ENCODE results near the gene RTBDN.

Gene RTBDN

DNA sequence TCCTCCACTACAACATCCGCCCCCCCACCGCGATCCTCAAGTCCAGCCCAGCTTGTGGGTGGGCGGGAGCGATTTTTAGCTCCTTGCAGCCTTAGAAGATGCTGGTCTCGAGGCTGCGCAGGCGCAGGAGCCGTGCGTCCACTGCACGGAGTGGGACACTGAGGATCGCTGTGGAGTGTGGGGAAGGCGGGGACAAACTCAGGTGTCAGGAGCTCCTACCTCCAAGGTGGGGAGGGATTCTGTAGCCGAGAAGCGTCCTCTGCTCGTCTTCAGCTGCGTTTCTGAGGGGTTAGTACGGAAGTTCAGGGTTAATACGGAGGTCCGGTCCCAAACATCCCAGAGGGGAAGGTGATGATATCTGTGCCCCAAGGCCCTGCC lies at the start of gene RTBDN:
TSS of gene RTBDN (minus strand) at position 14 of the 378 bp plus-strand sequence. CDS start 4,600 bp downstream, outside the sequence.
- DNase-seq: no peak

DNA sequence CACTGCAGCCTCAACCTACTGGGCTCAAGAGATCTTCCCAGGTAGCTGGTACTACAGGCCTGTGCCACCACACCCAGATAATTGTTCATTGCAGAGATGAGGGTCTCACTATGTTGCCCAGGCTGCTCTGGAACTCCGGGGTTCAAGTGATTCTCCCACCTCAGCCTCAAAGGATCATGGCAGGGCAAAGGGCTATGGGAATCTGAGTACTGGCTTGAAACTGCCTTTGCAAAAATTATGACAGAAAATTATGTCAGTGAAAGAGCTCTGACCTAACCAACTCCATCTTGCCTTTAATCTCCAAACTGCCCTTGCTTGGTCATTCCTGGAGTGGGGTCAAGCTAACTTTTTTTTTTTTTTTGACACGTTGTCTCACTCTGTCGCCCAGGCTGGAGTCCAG lies 48.2 kb upstream of the RTBDN start:
- no peak for DNase-seq

DNA sequence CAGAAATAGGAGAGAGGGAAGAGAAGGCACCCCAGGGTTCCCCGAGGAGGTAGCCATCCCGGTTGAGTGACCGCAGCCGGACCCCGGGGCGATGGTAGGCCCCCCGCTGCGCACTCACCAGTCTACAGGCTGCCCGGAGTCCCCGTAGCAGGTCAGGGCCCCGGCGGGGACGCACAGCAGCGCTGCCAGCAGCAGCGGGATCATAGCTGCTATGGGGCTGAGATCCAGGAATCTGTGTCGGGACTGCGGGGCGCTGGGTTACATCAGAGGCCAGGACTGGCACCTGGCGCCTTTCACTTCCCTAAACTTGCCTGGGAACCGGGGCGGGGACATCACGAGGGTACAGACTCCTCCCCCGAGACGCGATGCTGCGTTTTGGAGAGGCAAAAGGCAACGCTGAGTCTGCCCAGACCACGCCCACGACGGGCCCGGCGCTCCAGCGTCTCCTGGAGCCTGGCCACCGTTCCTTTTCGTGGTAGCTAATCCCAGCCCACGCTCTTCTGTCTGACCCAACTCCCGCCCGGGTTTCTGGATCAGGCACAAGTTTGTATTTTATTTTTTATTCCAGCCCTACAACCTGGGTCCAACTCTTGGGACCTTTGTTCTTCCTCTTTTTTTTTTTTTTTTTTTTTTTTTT lies 46.9 kb upstream of the RTBDN start, which contains the start of gene DNASE2:
TSS of gene DNASE2 (minus strand) at position 278 of the 637 bp plus-strand sequence. CDS start at position 204, 74 bp downstream.
- peak; percentile 94 for DNase-seq

DNA sequence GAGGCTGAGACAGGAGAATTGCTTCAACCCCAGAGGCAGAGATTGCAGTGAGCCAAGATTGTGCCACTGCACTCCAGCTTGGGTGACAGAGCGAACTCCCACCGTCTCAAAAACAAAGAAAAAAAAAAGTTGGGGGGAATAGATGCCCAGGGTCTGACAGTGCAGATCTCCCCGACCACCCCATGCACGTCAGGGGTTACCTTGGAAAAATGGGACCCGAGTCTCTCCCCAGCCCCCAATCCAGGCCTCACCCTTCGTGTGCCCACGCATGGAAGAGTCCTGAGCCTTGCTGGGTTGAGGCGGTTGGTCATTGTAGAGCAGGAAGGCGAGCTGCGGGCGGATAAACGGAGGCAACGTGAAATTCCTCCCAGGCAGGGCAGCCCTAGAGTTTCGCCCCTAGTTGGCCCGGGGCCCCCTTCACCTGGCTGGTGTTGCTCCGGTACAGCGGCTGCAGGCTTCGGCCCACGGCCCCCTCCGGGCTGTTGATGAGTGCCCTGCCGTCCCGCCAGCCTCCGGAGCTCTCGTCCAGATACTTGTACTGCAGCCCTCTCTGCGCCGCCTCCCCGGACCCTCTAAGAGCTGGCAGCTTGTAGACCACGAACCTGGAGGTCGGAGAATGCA lies 46.3 kb upstream of the RTBDN start:
- no peak for DNase-seq

DNA sequence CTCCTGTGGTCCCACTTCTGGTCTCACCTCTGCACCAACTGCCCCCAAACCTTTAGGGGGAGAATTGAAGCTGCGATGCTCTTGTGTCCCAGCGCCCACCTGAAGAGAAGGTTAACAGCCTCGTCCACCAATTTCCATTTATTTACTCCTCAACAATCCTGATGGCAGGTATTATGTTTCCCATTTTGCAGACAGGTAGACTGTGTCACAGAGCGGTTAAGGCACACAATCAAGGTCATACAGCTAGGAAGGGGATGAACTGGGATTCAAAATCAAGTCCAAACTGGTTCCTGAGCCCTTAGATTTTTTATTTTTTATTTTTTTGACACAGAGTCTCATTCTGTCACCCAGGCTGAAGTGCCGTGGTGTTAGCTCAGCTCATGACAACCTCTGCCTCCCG lies 40.7 kb upstream of the RTBDN start:
- DNase-seq: no peak

DNA sequence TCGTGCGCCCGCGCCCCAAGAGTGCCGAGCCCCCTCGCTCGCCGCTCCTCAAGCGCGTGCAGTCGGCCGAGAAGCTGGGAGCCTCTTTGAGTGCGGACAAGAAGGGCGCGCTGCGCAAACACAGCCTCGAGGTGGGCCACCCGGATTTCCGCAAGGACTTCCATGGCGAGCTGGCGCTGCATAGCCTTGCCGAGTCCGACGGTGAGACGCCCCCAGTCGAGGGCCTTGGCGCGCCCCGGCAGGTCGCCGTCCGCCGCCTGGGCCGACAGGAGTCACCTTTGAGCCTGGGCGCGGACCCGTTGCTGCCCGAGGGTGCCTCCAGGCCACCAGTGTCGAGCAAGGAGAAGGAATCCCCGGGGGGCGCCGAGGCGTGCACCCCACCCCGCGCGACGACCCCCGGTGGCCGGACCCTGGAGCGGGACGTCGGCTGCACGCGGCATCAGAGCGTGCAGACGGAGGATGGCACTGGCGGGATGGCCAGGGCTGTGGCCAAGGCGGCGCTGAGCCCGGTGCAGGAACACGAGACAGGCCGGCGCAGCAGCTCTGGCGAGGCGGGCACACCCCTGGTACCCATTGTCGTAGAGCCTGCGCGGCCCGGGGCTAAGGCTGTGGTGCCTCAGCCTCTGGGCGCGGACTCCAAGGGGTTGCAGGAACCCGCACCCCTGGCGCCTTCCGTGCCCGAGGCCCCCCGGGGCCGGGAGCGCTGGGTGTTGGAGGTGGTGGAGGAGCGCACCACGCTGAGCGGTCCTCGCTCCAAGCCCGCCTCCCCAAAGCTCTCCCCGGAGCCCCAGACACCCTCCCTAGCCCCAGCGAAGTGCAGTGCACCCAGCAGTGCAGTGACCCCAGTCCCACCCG lies 39.7 kb upstream of the RTBDN start:
- no peak for DNase-seq

DNA sequence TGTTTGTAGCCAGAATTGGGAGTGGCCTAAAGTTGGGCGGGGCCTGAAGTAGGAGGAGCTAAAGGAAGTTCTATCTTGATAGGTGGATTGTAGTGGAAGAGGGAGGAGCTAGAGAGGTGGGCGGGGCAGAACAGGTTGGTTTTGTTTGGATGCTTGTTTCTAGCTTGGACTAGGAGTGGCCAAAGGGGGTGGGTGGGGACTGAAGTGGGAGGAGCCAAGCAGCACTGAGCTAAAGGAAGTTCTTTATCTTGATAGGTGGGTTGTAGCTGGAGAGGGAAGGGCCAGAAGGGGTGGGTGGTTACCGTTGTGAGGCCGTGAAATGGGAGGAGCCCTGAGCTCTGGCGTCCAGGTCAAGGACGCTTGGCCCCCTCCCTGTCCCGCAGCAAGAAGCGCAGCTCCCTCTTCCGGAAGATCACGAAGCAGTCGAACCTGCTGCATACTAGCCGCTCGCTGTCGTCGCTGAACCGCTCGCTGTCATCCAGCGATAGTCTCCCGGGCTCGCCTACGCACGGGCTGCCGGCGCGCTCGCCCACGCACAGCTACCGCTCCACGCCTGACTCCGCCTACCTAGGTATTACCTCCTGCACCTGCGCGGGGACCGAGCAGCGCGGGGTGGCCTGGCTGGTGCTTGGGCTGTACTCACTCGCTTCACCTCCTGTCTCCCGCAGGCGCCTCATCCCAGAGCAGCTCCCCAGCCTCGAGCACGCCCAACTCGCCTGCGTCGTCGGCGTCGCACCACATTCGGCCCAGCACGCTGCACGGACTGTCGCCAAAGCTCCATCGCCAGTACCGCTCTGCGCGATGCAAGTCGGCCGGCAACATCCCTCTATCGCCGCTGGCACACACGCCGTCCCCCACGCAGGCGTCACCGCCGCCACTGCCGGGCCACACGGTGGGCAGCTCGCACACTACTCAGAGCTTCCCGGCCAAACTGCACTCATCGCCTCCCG lies 38.8 kb upstream of the RTBDN start:
- no peak for DNase-seq

DNA sequence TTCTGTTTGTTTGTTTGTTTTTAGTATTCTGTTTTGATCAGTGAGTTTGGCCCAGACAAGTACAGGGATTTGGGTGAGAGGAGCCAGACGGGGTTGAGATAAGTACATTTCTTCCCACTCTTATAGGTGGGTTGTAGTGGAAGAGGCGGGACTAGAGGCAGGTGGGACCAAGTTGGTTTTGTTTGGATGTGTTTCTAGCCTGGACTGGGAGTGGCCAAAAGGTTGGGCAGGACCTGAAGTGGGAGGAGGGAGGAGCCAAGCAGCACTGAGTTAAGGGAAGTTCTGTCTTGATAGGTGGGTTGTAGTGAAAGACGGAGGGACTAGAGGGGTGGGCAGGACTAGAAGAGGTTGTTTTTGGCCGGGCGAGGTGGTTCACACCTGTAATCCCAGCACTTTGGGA lies 37.9 kb upstream of the RTBDN start:
- DNase-seq: no peak

DNA sequence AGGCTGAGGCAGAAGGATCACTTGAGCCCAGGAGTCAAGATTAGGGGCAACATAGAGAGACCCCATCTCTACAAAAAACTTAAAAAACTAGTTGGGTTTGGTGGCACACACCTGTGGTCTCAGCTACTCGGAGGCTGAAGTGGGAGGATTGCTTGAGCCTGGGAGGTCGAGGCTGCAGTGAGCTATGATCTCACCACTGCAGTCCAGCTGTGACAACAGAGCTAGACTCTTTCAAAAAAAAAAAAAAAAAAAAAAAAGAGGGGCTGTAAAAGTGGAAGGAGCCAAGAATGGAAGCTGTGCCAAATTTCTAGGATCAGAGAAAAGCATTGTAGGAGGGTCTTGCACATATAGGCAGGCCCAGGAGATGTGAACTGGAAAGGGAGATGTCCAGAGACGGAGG lies 37.3 kb upstream of the RTBDN start:
- no peak for DNase-seq

DNA sequence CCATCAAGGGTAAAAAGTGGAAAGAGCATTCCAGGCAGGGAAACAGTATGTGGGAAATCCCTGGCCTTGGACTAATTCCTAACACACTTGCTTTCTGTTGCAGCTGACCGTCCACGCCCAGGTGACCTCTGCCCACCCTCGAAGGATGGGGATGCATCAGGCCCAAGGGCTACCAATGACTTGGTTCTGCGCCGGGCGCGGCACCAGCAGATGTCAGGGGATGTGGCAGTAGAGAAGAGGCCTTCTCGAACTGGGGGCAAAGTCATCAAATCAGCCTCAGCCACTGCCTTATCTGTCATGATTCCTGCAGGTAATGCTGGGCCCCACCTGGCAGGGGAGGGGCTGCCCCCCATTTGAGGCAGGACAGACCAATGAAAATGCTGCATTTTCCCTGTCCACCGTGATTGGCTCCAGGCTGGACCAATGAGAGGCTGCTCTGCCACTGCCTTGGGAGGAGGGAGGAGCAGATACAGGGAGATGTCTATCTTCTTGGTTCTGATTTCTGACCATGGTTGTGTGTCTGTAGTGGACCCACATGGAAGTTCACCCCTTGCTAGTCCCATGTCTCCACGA lies 34.2 kb upstream of the RTBDN start:
- DNase-seq: no peak

DNA sequence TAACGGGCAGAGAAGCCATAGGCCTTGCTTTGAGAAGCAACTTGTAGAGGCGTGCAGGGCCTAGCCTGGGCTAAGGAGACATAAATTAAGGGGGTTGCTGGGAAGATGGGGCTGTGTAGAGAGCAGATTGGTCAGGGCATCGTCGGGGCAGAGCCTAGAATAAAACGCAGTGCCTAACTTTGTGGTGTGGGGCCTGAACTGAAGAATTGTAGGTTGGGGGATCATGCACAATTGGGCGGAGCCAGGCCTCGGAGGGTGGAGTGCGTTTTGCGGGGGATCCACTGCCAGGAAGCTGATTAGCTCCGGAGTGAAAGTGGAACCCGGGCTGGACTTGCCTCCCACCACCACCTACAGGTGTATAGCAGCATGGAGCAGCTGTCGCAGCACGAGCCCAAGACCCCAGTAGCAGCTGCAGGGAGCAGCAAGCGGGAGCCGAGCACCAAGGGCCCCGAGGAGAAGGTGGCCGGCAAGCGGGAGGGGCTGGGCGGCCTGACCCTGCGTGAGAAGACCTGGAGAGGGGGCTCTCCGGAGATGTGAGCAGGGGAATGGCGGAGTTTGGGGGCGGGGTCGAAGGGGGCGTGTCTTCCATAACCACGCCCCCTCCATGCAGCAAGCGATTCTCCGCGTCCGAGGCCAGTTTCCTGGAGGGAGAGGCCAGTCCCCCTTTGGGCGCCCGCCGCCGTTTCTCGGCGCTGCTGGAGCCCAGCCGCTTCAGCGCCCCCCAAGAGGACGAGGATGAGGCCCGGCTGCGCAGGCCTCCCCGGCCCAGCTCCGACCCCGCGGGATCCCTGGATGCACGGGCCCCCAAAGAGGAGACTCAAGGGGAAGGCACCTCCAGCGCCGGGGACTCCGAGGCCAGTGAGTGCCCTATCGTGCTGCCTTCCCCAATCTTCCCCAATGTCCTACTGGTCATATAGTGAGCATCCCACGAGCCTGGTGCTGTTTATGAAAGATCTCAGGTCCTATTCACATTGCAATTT lies 33.0 kb upstream of the RTBDN start:
- DNase-seq: no peak

DNA sequence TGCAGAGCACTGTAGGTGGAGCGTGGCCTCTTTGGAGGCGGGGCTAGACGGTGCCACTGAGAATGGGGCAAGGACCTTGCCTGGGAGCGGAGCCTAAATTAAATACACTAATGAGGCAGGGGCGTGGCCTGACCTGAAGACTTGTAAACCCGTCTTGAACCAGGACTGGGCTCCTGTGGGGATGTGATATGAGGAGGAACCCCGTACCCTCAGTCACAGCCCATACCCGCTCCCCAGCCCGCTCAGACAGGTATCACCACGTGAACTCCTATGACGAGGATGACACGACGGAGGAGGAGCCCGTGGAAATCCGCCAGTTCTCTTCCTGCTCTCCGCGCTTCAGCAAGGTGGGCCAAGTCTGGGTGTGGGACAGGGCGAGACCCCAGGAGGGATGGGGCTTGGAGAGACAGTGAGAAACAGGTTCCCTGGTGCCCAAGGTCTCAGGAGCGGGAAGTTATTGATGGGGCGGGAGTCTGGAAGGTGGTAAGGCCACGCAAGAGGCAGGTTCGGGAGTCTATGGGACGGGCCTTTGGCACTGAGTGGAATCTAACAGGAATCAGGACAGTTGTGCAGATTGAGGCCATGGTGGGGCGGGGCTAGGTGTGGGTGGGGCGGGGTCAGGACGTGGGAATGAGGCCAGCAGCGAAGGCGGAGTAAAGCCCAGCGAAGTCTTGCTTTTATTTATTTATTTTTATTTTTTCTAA lies 32.2 kb upstream of the RTBDN start:
- DNase-seq: no peak

DNA sequence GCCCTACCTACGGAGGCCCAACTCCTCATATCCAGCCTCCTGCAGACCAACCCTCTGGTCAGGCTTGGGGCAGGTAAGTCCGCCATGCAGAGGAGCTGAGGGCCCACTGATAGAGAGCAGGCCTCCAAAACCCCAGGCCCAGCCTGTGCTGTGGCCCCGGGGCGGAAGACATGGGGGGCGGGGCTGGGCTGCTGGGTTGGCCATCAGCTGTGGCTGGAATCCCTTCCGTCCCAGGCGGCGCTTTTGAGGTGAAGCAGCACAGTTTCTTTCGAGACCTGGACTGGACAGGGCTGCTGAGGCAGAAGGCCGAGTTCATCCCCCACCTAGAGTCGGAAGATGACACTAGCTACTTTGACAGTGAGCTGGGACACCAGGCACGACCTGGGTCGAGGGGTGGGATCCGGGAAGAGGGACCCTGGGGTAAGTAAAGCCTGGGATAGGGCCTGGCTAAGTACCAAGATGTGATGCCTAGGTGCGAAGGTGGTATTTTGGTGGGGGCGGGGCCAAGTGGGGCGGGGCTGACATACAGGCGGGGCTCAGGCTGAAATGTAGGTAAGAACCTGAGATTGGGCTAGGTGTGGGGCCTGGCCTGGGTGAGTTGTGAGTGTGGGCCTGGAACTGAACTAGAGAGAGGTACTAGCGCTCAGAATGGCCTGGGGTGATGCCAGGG lies 31.5 kb upstream of the RTBDN start:
- DNase-seq: no peak

DNA sequence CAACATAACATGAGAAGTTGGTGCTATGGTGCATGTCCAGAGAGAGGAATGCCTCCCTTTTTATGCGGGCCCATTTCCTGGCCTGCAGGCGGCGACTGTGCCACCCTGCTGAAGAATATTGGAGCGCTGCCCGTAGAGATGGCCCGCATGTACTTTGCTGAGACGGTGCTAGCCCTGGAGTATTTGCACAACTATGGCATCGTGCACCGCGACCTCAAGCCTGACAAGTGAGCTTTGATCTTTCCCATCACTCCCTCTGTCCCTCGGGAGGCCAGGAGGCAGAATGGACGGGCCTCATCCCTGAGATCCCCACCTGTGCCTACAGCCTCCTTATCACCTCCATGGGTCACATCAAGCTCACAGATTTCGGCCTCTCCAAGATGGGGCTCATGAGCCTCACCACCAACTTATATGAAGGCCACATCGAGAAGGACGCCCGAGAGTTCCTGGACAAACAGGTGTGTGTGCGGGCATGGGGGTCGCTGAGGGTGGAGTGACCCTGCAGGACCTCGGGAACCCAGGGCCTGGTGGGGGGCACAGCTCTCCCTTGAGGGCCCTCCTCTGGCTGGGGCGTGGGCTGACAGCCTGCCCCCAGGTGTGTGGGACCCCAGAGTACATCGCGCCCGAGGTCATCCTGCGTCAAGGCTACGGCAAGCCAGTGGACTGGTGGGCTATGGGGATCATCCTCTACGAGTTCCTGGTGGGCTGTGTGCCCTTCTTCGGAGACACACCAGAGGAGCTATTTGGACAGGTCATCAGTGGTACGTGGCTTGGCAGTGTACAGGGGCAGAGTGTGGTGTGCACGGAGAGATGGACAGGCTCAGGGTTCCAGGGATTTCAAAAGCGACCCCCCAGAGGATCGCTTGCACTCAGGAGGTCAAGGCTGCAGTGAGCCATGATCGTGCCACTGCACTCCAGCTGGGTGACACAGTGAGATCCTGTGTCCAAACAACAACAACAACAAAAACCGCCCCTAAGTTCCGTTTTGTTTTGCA lies 30.6 kb upstream of the RTBDN start:
- no peak for DNase-seq

DNA sequence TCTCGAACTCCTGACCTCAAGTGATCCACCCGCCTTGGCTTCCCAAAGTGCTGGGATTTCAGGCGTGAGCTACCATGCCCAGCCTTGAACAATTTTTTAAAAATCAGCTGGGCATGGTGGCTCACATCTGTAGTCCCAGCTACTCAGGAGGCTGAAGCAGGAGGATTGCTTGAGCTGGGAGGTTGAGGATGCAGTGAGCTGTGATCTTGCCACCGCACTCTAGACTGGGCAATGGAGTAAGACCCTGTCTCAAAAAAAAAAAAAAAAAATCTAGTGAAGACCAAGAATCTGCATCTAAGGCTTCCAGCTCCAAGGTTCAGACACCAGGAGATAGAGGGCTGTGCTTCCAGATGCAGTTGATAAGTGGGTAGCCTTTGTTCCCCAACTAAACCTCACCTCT lies 29.8 kb upstream of the RTBDN start:
- no peak for DNase-seq

DNA sequence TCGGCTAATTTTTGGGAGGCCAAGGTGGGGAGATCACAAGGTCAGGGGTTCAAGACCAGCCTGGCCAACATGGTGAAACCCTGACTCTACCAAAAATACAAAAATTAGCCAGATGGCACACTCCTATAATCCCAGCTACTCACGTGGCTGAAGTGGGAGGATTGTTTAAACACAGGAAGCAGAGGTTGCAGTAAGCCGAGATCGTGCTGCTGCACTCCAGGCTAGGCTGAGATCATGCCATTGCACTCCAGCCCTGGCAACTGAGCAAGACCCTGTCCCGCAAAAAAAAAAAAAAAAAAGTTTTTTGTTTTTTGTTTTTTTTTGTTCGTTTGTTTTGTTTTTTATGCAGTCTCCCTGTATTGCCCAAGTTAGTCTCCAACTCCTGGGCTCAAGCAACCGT lies 25.2 kb upstream of the RTBDN start:
- DNase-seq: no peak

DNA sequence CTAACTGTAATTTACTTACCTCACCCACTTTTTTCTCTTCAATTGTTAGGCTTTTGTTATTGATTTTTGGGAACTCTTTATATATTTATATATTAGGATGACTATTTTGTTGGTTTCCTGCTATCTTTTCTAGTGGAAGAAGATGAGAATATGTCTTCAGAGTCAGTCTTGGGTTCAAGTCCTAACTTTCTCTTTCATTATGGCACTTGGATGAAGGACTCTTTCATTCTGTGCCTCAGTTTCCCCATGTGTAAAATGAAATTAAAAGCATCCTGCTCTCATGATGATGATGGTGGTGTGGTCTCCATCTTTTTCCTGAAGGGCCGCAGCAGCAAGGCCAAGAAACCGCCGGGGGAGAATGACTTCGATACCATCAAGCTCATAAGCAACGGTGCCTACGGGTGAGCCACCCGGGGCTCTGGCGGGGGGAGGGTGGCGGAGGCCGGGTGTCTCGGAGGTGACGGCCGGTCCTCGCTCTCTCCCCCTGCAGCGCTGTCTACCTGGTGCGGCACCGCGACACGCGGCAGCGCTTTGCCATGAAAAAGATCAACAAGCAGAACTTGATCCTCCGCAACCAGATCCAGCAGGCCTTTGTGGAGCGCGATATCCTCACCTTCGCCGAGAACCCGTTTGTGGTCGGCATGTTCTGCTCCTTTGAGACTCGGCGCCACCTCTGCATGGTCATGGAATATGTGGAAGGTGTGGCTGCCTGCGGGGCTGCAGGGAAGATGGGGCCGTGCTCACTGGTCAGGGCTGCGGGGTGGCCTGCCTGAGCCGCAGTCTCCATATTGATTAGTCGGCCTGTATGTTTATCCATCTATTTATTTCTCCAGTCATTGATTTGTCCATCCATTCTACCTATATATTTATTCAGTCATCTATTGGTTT lies 23.9 kb upstream of the RTBDN start:
- no peak for DNase-seq

DNA sequence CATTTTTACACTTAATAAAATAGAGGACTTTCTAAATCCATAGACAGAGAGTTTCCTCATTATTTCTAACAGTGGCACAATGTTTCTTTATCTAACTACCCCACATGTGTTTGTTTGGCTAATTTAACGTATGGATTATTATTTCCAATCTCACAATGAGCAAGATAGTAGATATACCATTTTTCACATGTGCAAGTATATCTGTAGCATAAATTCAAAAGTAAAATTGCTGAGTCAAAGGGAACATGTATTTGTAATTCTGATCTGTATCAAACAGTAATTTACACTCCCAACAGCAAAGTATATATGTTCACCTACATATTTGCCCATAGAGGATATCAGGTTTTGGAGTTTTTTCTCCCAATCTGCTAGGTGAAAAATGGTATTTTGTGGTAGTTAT lies 22.3 kb upstream of the RTBDN start:
- DNase-seq: no peak
